ENCODE measurements around the gene FOXP1.

- TF ChIP-seq ESRRG (CRISPR knock-in tag; IDR thresholded peaks at IDR 0.05) (no peak), CREB5 (CRISPR knock-in tag; IDR thresholded peaks at IDR 0.05; ENCODE audit: low read depth) (no peak), ZFP3 (CRISPR knock-in tag; IDR thresholded peaks at IDR 0.05) (no peak)
Measured at GRCh38 chr3:71305231-71306206, 278.0 kb downstream of the FOXP1 start.

Measured in SK-N-SH treated with all-trans-retinoic acid at 6 μM for 48 hours (cell line).